Measurements from ENCODE around the gene ATXN1.

The ATXN1 gene

GRCh38 chr6:16626650-16627049 lies 134.6 kb downstream of the ATXN1 start (continued):
- TF ChIP-seq CSDC2 (CRISPR knock-in tag; IDR thresholded peaks at IDR 0.05) (no peak), SNAI2 (CRISPR knock-in tag; IDR thresholded peaks at IDR 0.05) (no peak), BACH2 (CRISPR knock-in tag; IDR thresholded peaks at IDR 0.05; ENCODE audit: borderline replicate concordance) (no peak), TOX (CRISPR knock-in tag; IDR thresholded peaks at IDR 0.05; ENCODE audit: borderline replicate concordance) (no peak)

GRCh38 chr6:16625291-16626265 lies 135.7 kb downstream of the ATXN1 start:
- TF ChIP-seq POU6F1 (CRISPR knock-in tag; IDR thresholded peaks at IDR 0.05; ENCODE audit: borderline replicate concordance, low read depth): no peak
- TF ChIP-seq CREB5 (CRISPR knock-in tag; IDR thresholded peaks at IDR 0.05; ENCODE audit: low read depth): no peak
- TF ChIP-seq ZC3H10 (CRISPR knock-in tag; IDR thresholded peaks at IDR 0.05): no peak
- TF ChIP-seq OSR1 (CRISPR knock-in tag; IDR thresholded peaks at IDR 0.05): no peak
- TF ChIP-seq ZFP30 (CRISPR knock-in tag; IDR thresholded peaks at IDR 0.05): no peak
- no peak for TF ChIP-seq TOX (CRISPR knock-in tag; IDR thresholded peaks at IDR 0.05; ENCODE audit: borderline replicate concordance)
- TF ChIP-seq GLIS3 (CRISPR knock-in tag; IDR thresholded peaks at IDR 0.05): no peak
- TF ChIP-seq SNAI2 (CRISPR knock-in tag; IDR thresholded peaks at IDR 0.05): no peak
- no peak for TF ChIP-seq ZFP3 (CRISPR knock-in tag; IDR thresholded peaks at IDR 0.05)
- no peak for TF ChIP-seq TCF4 (CRISPR knock-in tag; IDR thresholded peaks at IDR 0.05; ENCODE audit: borderline replicate concordance)
- peak; percentile 67 for ATAC-seq

GRCh38 chr6:16624636-16625290 lies 136.5 kb downstream of the ATXN1 start:
- peak; percentile 19; the same call in 2 of the 3 replicates for ATAC-seq

More at GRCh38 chr6:16624636-16625290, 136.5 kb downstream of the ATXN1 start:
- TF ChIP-seq ZNF8 (CRISPR knock-in tag; IDR thresholded peaks at IDR 0.05) (no peak), ESRRG (CRISPR knock-in tag; IDR thresholded peaks at IDR 0.05) (no peak), OSR1 (CRISPR knock-in tag; IDR thresholded peaks at IDR 0.05) (no peak), ISL1 (CRISPR knock-in tag; IDR thresholded peaks at IDR 0.05) (no peak), ZC3H10 (CRISPR knock-in tag; IDR thresholded peaks at IDR 0.05) (no peak), GLIS3 (CRISPR knock-in tag; IDR thresholded peaks at IDR 0.05) (no peak), PPARA (CRISPR knock-in tag; IDR thresholded peaks at IDR 0.05; ENCODE audit: borderline replicate concordance) (no peak), PATZ1 (CRISPR knock-in tag; IDR thresholded peaks at IDR 0.05; ENCODE audit: borderline replicate concordance) (no peak), CREB5 (CRISPR knock-in tag; IDR thresholded peaks at IDR 0.05; ENCODE audit: low read depth) (no peak), CSDC2 (CRISPR knock-in tag; IDR thresholded peaks at IDR 0.05) (no peak), TCF4 (CRISPR knock-in tag; IDR thresholded peaks at IDR 0.05; ENCODE audit: borderline replicate concordance) (no peak), CSRNP3 (CRISPR knock-in tag; IDR thresholded peaks at IDR 0.05) (no peak)
